Lung (tissue), 12 donors: Measurements from ENCODE around the gene CDH4. TPM values are rescaled to one million over a fixed set of nuclear protein-coding genes. Genes with fewer than 3 reads are reported as not detected.

Experiments used
- ATAC-seq: fragments of 200-7000 bp; cut with Tn5 transposase; one replicate; pipeline ENCODE4 v1.9.1; 2020; ENCODE audit warnings: moderate number of reproducible peaks; ENCODE audit not compliant: insufficient read depth, low FRiP score
- DNase-seq, 3 donors: peaks; one replicate each; pipeline ENCODE4 v3.0.0-alpha.2; 2013 to 2017
- H3K27ac ChIP-seq, 2 donors: one replicate each; pipeline ENCODE4 v1.5.1; 2013; ENCODE audit warnings: mild to moderate bottlenecking in 2 of 2, moderate library complexity in 2 of 2, control low read depth in 1 of 2, inconsistent platforms in 1 of 2, low read depth in 1 of 2, low read length in 1 of 2
- H3K27me3 ChIP-seq, 3 donors: one replicate each; pipeline ENCODE4 v1.5.1; 2013; ENCODE audit warnings: low read length in 2 of 3; ENCODE audit not compliant: control insufficient read depth in 3 of 3, insufficient read depth in 3 of 3
- H3K36me3 ChIP-seq, 4 donors: one replicate each; pipeline ENCODE4 v1.5.1; 2013; ENCODE audit warnings: low read length in 4 of 4, mild to moderate bottlenecking in 1 of 4, moderate library complexity in 1 of 4; ENCODE audit not compliant: control insufficient read depth in 4 of 4, insufficient read depth in 4 of 4
- H3K4me1 ChIP-seq, 5 donors: one replicate each; pipeline ENCODE4 v1.5.1; 2013; ENCODE audit warnings: low read length in 5 of 5, mild to moderate bottlenecking in 2 of 5, moderate library complexity in 1 of 5; ENCODE audit not compliant: control insufficient read depth in 5 of 5, insufficient read depth in 5 of 5
- H3K4me3 ChIP-seq: one replicate; pipeline ENCODE4 v1.5.1; 2013; ENCODE audit warnings: mild to moderate bottlenecking, control low read depth, moderate library complexity
- H3K9ac ChIP-seq, 2 donors: one replicate each; pipeline ENCODE4 v1.5.1; 2013; ENCODE audit warnings: low read length in 2 of 2, control low read depth in 1 of 2; ENCODE audit not compliant: insufficient read depth in 1 of 2
- H3K9me3 ChIP-seq, 4 donors: one replicate each; pipeline ENCODE4 v1.5.1; 2013; ENCODE audit warnings: low read length in 3 of 4, mild to moderate bottlenecking in 1 of 4, moderate library complexity in 1 of 4; ENCODE audit not compliant: control insufficient read depth in 4 of 4, insufficient read depth in 3 of 4
- WGBS, 2 donors: extraction: QIAGEN DNeasy Blood & Tissue Kit; methylation state at CpG; one replicate each; pipeline ENCODE4 v1.1.7; 2013; 5-methylcytosine and 5-hydroxymethylcytosine counted together
- polyA plus RNA-seq, 2 donors: library from polyadenylated mRNA; stranded (reverse); fragments of 200-250 nt; gene quantifications; one replicate each; pipeline ENCODE4 v1.2.1, GENCODE V29; 2013
- total RNA-seq, 2 donors: library from RNA; depleted of rRNA in 1 of 2; stranded (reverse); fragments of >200 nt in 1 of 2; gene quantifications; one replicate each; pipeline ENCODE4 v1.2.1, GENCODE V29; 2014 to 2021
- TF ChIP-seq, protein P1 (sequence below): IDR thresholded peaks from 2 replicates; pipeline ENCODE4 v1.5.1; 2012; ENCODE audit warnings: mild to moderate bottlenecking; ENCODE audit errors: control extremely low read depth, extremely low read depth
- donor health status: control.
- donor health status: control.
- donor health status: Bipolar disorder and iron deficiency.
- donor health status: healthy.
- donor health status: DM: yes; HTN: yes; CAD: no.

Gene CDH4
- total and polyA plus RNA-seq, 4 donors: 0.10 to 2.1 (median 0.34) TPM

GRCh38 chr20:61234224-61234890 lies 17.7 kb upstream of the CDH4 start:
- Histone ChIP-seq H3K9me3 (peaks cover 0 to 17% (median 5%) of the 10 kb centered on the region in 4 donors), H3K36me3 (no peaks in the 10 kb centered on the region), H3K9ac (no peak overlapping the region), H3K27ac (no peak overlapping the region), H3K4me1 (no peaks in the 10 kb centered on the region), H3K27me3 (peaks cover 0 to 11% (median 0%) of the 10 kb centered on the region in 3 donors), H3K4me3 (no peak overlapping the region)
- WGBS, 2 donors: 72 to 81% methylated on average over 11 of the region's 11 CpGs
- no peak for DNase-seq
- TF ChIP-seq, protein P1, sequence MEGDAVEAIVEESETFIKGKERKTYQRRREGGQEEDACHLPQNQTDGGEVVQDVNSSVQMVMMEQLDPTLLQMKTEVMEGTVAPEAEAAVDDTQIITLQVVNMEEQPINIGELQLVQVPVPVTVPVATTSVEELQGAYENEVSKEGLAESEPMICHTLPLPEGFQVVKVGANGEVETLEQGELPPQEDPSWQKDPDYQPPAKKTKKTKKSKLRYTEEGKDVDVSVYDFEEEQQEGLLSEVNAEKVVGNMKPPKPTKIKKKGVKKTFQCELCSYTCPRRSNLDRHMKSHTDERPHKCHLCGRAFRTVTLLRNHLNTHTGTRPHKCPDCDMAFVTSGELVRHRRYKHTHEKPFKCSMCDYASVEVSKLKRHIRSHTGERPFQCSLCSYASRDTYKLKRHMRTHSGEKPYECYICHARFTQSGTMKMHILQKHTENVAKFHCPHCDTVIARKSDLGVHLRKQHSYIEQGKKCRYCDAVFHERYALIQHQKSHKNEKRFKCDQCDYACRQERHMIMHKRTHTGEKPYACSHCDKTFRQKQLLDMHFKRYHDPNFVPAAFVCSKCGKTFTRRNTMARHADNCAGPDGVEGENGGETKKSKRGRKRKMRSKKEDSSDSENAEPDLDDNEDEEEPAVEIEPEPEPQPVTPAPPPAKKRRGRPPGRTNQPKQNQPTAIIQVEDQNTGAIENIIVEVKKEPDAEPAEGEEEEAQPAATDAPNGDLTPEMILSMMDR: no peak
- no peak for ATAC-seq

- Histone ChIP-seq H3K27me3 (peaks cover 0 to 11% (median 0%) of the 10 kb centered on the region in 3 donors), H3K27ac (no peak overlapping the region), H3K36me3 (no peaks in the 10 kb centered on the region), H3K9ac (no peak overlapping the region), H3K9me3 (peaks cover 0 to 26% (median 9%) of the 10 kb centered on the region in 4 donors), H3K4me1 (no peaks in the 10 kb centered on the region), H3K4me3 (no peak overlapping the region)
- 44 to 50% methylated on average over 4 of the region's 4 CpGs for WGBS, 2 donors
- TF ChIP-seq, protein P1: no peak
- DNase-seq: no peak
- no peak for ATAC-seq
These were observed 15.3 kb upstream of the CDH4 start for GRCh38 chr20:61236713-61237112.

DNA sequence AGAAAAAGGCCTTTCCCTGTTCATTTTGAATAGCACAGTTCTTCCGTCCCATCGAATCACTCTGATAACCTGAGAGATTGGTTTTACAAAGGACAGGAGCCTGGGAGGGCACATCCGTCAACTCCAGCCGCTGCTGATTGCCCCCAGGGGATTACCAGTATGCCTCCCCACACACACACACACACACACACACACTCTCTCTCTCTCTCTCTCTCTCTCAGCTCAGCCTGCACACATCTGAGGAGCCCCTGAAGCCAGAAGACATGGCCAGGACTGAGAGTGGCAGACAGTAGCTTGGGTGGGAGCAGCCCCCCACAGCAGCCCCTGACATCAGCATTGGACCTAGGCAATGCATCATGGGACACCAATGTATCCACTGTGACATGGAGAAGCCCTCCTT lies 13.2 kb upstream of the CDH4 start:
- Histone ChIP-seq H3K4me1 (no peaks in the 10 kb centered on the region), H3K9ac (no peak overlapping the region), H3K4me3 (no peak overlapping the region), H3K9me3 (peaks cover 0 to 25% (median 5%) of the 10 kb centered on the region in 4 donors), H3K36me3 (no peaks in the 10 kb centered on the region), H3K27ac (no peak overlapping the region), H3K27me3 (peaks cover 0 to 7% (median 0%) of the 10 kb centered on the region in 3 donors)
- ATAC-seq (no peak), DNase-seq (no peak)
- TF ChIP-seq, protein P1: no peak
- 54 to 56% methylated on average over 4 of the region's 4 CpGs for WGBS, 2 donors
